ENCODE measurements around the gene NUCB1.

- TF ChIP-seq CTCF (IDR thresholded peaks at IDR 0.05), result no peak
- TF ChIP-seq REST (IDR thresholded peaks at IDR 0.05; ENCODE audit: insufficient read depth in 1 of 2, low read depth in 2 of 2, low read length in 1 of 2), result no peak
- TF ChIP-seq SIN3A (IDR thresholded peaks at IDR 0.05; ENCODE audit: borderline replicate concordance, insufficient read depth, low read depth, low read length), result no peak
- no peak for TF ChIP-seq POLR2AphosphoS5 (IDR thresholded peaks at IDR 0.05; ENCODE audit: low read depth, low read length)
Observed at GRCh38 chr19:48887861-48888612, 12.1 kb upstream of the NUCB1 start.

All from Panc1 (cell line).